ENCODE results near the gene STX18.
A peak's percentile ranks its signal among the peaks of the same experiment; 100 is the strongest.
"Not testable (repeated sequence)": the region's sequence is repeated elsewhere in the genome, so short reads cannot be mapped to it uniquely, and the experiment has no call there.

The STX18 gene

GRCh38 chr4:4554234-4554633, 12.4 kb upstream of the STX18 start:
- Histone ChIP-seq H3K4me3 (ENCODE audit: low read depth, low read length) (no peak overlapping the region), H3K36me3 (peaks cover 10% of the 10 kb centered on the region), H3K9me3 (ENCODE audit: severe bottlenecking) (no peaks in the 10 kb centered on the region), H3K27me3 (ENCODE audit: insufficient read depth, low read depth, severe bottlenecking) (no peaks in the 10 kb centered on the region), H3K27ac (no peak overlapping the region)
- TF ChIP-seq CTCF (IDR thresholded peaks at IDR 0.05; ENCODE audit: low read depth, low read length), result no peak
- DNase-seq, result no peak

GRCh38 chr4:4552042-4552441, 10.2 kb upstream of the STX18 start:
- not testable (repeated sequence) for H3K4me3 ChIP-seq (ENCODE audit: low read depth, low read length); H3K27me3 ChIP-seq (ENCODE audit: insufficient read depth, low read depth, severe bottlenecking); H3K27ac ChIP-seq; H3K9me3 ChIP-seq (ENCODE audit: severe bottlenecking); DNase-seq
- H3K36me3 ChIP-seq, result peaks cover 22% of the 10 kb centered on the region

- H3K4me3 ChIP-seq (ENCODE audit: low read depth, low read length); H3K27me3 ChIP-seq (ENCODE audit: insufficient read depth, low read depth, severe bottlenecking); H3K9me3 ChIP-seq (ENCODE audit: severe bottlenecking); DNase-seq; H3K27ac ChIP-seq: not testable (repeated sequence)
- peaks cover 22% of the 10 kb centered on the region for H3K36me3 ChIP-seq
Observed at GRCh38 chr4:4550161-4550560, 8.3 kb upstream of the STX18 start.

- H3K27ac ChIP-seq, result no peak overlapping the region
- peaks cover 22% of the 10 kb centered on the region for H3K36me3 ChIP-seq
- no peaks in the 10 kb centered on the region for H3K27me3 ChIP-seq (ENCODE audit: insufficient read depth, low read depth, severe bottlenecking)
- no peaks in the 10 kb centered on the region for H3K9me3 ChIP-seq (ENCODE audit: severe bottlenecking)
- no peak overlapping the region for H3K4me3 ChIP-seq (ENCODE audit: low read depth, low read length)
- TF ChIP-seq CTCF (IDR thresholded peaks at IDR 0.05; ENCODE audit: low read depth, low read length), result no peak
- DNase-seq, result no peak
Observed at GRCh38 chr4:4549534-4549933, 7.7 kb upstream of the STX18 start.

GRCh38 chr4:4542774-4543485, 1.1 kb upstream of the STX18 start:
- DNase-seq, result no peak
- Histone ChIP-seq H3K36me3 (peaks cover 7% of the 10 kb centered on the region), H3K4me3 (ENCODE audit: low read depth, low read length) (peak overlapping the region; percentile 57), H3K27me3 (ENCODE audit: insufficient read depth, low read depth, severe bottlenecking) (no peaks in the 10 kb centered on the region), H3K27ac (no peak overlapping the region), H3K9me3 (ENCODE audit: severe bottlenecking) (no peaks in the 10 kb centered on the region)
- no peak for TF ChIP-seq CTCF (IDR thresholded peaks at IDR 0.05; ENCODE audit: low read depth, low read length)

- no peaks in the 10 kb centered on the region for H3K27me3 ChIP-seq (ENCODE audit: insufficient read depth, low read depth, severe bottlenecking)
- H3K27ac ChIP-seq, result peak overlapping the region; percentile 72
- DNase-seq, result peak; percentile 13
- no peaks in the 10 kb centered on the region; the same call in none of the 2 replicates for H3K36me3 ChIP-seq
- H3K4me3 ChIP-seq (ENCODE audit: low read depth, low read length), result peak overlapping the region; percentile 57
- no peak for TF ChIP-seq CTCF (IDR thresholded peaks at IDR 0.05; ENCODE audit: low read depth, low read length)
- H3K9me3 ChIP-seq (ENCODE audit: severe bottlenecking), result no peaks in the 10 kb centered on the region
Observed at GRCh38 chr4:4541040-4541631, 712 bp downstream of the STX18 start.

GRCh38 chr4:4539481-4539880, 2.4 kb downstream of the STX18 start:
- no peak for DNase-seq
- H3K36me3 ChIP-seq, result no peaks in the 10 kb centered on the region; the same call in 1 of the 2 replicates
- no peaks in the 10 kb centered on the region for H3K27me3 ChIP-seq (ENCODE audit: insufficient read depth, low read depth, severe bottlenecking)
- no peak overlapping the region for H3K27ac ChIP-seq
- H3K4me3 ChIP-seq (ENCODE audit: low read depth, low read length), result no peak overlapping the region
- H3K9me3 ChIP-seq (ENCODE audit: severe bottlenecking), result no peaks in the 10 kb centered on the region
- TF ChIP-seq CTCF (IDR thresholded peaks at IDR 0.05; ENCODE audit: low read depth, low read length), result no peak

Measured in WERI-Rb-1 (cell line).